ENCODE results near the gene OR52M1.

GRCh38 chr11:4581443-4581842 is 36.5 kb downstream of the OR52M1 start, which contains the start of gene OR52I2:
- no peak for TF ChIP-seq CTCF (IDR thresholded peaks at IDR 0.05)
- no peak for TF ChIP-seq NFE2L2 (conservative IDR thresholded peaks at IDR 0.05; ENCODE audit: low read length)
- TF ChIP-seq MAFK (IDR thresholded peaks at IDR 0.05; ENCODE audit: partially characterized antibody): no peak
- no peak for TF ChIP-seq CEBPB (IDR thresholded peaks at IDR 0.05)
- no peak for TF ChIP-seq HDAC2 (IDR thresholded peaks at IDR 0.05)
- no peak for TF ChIP-seq RFX5 (IDR thresholded peaks at IDR 0.05)
- TF ChIP-seq TP53 (CRISPR knock-in tag; IDR thresholded peaks at IDR 0.05): no peak
- TF ChIP-seq HOXB5 (CRISPR knock-in tag; IDR thresholded peaks at IDR 0.05): no peak
- no peak for TF ChIP-seq POLR2A (IDR thresholded peaks at IDR 0.05; ENCODE audit: low read length)
- TF ChIP-seq, protein P1, sequence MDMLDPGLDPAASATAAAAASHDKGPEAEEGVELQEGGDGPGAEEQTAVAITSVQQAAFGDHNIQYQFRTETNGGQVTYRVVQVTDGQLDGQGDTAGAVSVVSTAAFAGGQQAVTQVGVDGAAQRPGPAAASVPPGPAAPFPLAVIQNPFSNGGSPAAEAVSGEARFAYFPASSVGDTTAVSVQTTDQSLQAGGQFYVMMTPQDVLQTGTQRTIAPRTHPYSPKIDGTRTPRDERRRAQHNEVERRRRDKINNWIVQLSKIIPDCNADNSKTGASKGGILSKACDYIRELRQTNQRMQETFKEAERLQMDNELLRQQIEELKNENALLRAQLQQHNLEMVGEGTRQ (IDR thresholded peaks at IDR 0.05): no peak
- TF ChIP-seq, protein P2, sequence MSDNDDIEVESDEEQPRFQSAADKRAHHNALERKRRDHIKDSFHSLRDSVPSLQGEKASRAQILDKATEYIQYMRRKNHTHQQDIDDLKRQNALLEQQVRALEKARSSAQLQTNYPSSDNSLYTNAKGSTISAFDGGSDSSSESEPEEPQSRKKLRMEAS (IDR thresholded peaks at IDR 0.05): no peak
- TF ChIP-seq, protein P3, sequence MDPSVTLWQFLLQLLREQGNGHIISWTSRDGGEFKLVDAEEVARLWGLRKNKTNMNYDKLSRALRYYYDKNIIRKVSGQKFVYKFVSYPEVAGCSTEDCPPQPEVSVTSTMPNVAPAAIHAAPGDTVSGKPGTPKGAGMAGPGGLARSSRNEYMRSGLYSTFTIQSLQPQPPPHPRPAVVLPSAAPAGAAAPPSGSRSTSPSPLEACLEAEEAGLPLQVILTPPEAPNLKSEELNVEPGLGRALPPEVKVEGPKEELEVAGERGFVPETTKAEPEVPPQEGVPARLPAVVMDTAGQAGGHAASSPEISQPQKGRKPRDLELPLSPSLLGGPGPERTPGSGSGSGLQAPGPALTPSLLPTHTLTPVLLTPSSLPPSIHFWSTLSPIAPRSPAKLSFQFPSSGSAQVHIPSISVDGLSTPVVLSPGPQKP (IDR thresholded peaks at IDR 0.05; ENCODE audit: low read depth, low read length): no peak
- TF ChIP-seq EP300 (IDR thresholded peaks at IDR 0.05): no peak
